ENCODE results near the gene BTBD10. TPM values are rescaled to one million over a fixed set of nuclear protein-coding genes. Genes with fewer than 3 reads are reported as not detected.

BTBD10 gene
- 10 to 100 TPM; 26.1 to 28.0 TPM for total RNA-seq

DNA sequence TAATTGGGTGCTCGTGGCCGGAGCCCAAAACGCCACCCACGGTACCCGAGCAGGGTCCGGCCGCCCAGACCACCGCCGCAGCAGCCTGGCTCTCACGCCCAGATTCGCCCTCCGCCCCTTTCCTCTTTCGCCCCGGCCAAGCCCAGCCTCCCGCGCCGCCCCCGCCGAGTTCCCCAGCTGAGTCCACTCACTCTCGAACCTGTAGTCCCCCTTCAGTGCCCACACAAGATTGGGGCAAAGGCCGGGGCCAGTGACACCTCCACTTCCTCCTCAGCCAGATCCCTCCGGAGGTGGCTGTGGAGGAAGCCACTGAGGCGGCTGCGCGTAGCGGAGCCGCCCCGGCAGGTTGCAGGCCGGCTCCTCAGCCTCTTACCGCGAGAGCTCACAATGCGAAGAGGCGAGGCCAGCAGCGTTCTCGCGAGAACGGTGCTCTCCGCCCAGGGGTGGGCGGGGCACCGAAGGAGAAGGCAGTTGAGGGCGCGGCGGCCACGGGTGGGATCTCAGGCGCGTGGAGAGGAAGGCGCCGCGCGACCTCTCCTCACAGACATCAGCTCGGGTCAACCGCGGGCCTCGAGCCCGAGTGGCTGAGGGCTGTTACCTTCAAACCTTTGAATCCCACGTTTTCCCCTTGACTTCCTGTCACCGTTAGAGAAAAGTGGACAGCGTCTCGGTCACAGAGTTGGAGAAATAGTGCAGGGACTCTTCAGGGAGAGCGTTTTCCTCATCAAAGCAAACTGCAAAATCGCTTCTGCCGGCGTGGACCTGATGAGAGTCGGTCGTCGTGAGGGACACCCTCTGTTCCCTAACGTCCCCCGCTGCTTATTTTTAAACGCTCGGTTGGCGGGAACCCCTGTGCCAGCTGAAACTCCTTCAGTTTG lies at the start of gene BTBD10:
Gene BTBD10 (minus strand): TSS at position 322 of the 878 bp plus-strand sequence. CDS start 18,098 bp downstream, outside the sequence.
- peak; percentile 89 for DNase-seq (ENCODE audit: low spot score)
- TF ChIP-seq CTCF (IDR thresholded peaks at IDR 0.05): no peak
- Histone ChIP-seq H3K36me3 (no peaks in the 10 kb centered on the region), H3K9me3 (no peaks in the 10 kb centered on the region), H3K4me1 (peaks cover 0 to 7% of the 10 kb centered on the region in 2 donors), H3K27me3 (no peaks in the 10 kb centered on the region), H3K27ac (peak within 1 kb of the TSS; percentile 85 to 93), H3K4me3 (peak within 1 kb of the TSS; percentile 70 to 92)

DNA sequence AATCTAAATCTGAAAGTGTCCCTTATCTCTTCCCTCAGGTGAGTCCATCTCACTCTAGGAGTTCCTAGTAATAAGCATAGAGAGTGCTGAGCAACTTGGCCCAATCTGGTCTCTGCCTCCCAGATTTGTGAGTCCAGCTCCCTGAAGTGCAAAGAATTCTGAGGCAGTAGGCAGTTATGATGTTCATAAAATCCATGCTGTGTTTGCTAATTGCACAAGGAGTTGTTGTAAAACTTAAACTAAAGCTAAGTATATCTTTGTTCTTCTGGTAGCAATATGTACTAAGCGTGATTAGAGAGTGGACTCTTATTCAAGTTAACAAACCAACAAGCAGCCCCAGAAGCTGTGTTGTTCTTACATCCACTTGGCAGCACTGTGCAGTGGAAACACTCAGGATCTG lies 40.4 kb upstream of the BTBD10 start:
- H3K27ac ChIP-seq: no peak overlapping the region
- no peak for DNase-seq (ENCODE audit: low spot score)
- no peaks in the 10 kb centered on the region for H3K9me3 ChIP-seq
- TF ChIP-seq CTCF (IDR thresholded peaks at IDR 0.05): no peak
- no peaks in the 10 kb centered on the region for H3K36me3 ChIP-seq
- H3K27me3 ChIP-seq: no peaks in the 10 kb centered on the region
- no peaks in the 10 kb centered on the region for H3K4me1 ChIP-seq
- no peak overlapping the region for H3K4me3 ChIP-seq

GRCh38 chr11:13502492-13502891 lies 39.5 kb upstream of the BTBD10 start:
- no peak overlapping the region for H3K27ac ChIP-seq
- no peaks in the 10 kb centered on the region for H3K4me1 ChIP-seq
- no peaks in the 10 kb centered on the region for H3K9me3 ChIP-seq
- H3K36me3 ChIP-seq: no peaks in the 10 kb centered on the region
- H3K27me3 ChIP-seq: no peaks in the 10 kb centered on the region
- H3K4me3 ChIP-seq: no peak overlapping the region
- TF ChIP-seq CTCF (IDR thresholded peaks at IDR 0.05): no peak
- no peak for DNase-seq (ENCODE audit: low spot score)

DNA sequence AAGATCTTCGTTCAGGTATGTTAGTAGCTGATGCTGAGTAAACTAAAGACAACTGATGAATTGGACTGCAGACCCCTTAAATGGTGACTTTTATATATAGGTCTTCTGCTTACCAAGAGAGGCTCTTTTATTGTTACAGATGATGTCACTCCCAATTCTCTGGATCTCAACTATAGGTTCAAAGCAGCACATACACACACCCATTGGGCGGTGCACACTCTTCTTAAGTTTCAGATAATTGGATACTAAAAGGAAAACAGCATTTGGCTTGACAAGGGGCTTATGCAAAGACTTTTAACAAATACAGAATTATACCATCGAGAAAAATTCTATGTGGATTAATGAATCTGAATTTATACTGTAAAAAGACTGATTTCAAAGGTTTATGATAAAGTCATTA lies 32.9 kb upstream of the BTBD10 start, which contains the start of gene PTH:
Gene PTH (minus strand): TSS at position 69 of the 400 bp plus-strand sequence. CDS start 3,142 bp downstream, outside the sequence.
- no peaks in the 10 kb centered on the region for H3K9me3 ChIP-seq
- no peak within 1 kb of the TSS for H3K4me3 ChIP-seq
- H3K4me1 ChIP-seq: no peaks in the 10 kb centered on the region
- H3K27ac ChIP-seq: no peak within 1 kb of the TSS
- H3K27me3 ChIP-seq: no peaks in the 10 kb centered on the region
- DNase-seq (ENCODE audit: low spot score): no peak
- H3K36me3 ChIP-seq: no peaks in the 10 kb centered on the region
- no peak for TF ChIP-seq CTCF (IDR thresholded peaks at IDR 0.05)

DNA sequence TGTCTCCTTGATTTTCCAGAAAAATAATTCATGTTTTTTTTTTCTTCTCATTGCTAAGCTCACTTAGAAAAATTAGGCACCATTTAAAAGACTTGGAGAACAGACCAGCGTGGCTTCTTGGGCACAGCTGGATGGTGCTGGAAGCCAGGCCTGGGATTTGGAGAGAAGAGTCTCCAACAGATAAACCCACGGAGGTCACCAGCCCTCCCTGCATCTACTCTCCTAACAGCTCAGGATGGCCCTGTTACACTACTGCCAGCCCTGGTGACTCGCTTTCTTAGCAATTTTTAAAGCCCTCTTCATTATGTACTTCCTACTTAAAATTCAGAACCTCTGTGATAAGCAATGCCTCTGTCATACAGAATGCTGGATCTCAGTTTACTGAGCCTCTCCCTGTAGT lies 31.0 kb upstream of the BTBD10 start:
- no peaks in the 10 kb centered on the region for H3K27me3 ChIP-seq
- no peaks in the 10 kb centered on the region for H3K4me1 ChIP-seq
- H3K36me3 ChIP-seq: no peaks in the 10 kb centered on the region
- DNase-seq (ENCODE audit: low spot score): no peak
- TF ChIP-seq CTCF (IDR thresholded peaks at IDR 0.05): no peak
- H3K27ac ChIP-seq: no peak overlapping the region
- no peaks in the 10 kb centered on the region for H3K9me3 ChIP-seq
- H3K4me3 ChIP-seq: no peak overlapping the region
